HG02642 (cell line): Measurements from ENCODE around the gene PRKCZ.

Source experiments
- ATAC-seq: cut with Tn5 transposase; IDR thresholded peaks from one replicate; pipeline ENCODE4 v1.9.1; 2021; ENCODE audit warnings: mild to moderate bottlenecking; ENCODE audit not compliant: unreplicated experiment, poor library complexity

Gene PRKCZ

GRCh38 chr1:2024451-2024850 is 25.8 kb upstream of the PRKCZ start:
- no peak for ATAC-seq

DNA sequence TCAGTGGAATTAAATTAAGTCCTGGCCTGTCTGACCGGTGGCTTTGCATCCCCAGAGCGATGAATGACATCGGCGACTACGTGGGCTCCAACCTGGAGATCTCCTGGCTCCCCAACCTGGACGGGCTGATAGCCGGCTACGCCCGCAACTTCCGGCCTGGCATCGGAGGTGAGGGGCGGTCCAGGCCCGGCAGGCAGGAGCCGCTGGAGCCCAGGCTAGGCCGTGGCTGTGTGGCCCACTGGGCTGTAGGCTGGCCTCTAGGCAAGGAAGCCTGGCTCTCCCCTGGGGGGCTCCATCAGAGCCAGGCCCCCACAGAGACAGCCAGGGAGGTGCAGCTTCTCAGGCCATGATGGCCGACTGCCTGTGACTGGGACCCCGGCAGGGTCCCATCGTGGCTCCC is 25.3 kb upstream of the PRKCZ start:
- no peak for ATAC-seq

GRCh38 chr1:2025491-2025981 is 24.7 kb upstream of the PRKCZ start:
- ATAC-seq: no peak

DNA sequence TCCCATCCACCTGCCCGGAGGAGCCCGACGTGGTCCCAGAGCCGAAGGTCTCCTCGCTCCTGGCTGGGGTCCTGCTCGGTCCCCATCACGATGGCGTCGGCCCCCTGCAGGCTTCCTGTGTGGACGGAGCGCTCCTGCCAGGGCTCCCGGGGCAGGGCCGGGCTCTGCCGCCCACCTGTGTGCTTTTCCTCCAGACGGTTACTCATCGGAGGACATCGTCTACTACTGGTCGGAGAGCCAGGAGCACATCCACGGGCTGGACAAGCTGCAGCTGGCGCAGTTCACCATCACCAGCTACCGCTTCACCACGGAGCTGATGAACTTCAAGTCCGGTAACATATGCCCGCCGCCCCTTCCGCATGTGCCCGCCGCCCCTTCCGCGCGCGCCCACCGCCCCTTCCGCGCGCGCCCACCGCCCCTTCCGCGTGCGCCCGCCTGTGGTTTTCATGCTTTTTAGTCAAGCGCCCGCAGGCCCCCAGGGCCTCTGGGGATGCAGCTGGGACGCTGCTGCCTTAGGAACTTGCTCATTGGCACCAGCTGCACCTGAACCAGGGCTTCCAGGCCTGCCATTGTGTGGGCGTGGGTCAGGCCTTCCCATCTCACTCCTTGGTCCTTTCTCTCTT is 22.1 kb upstream of the PRKCZ start:
- no peak for ATAC-seq

- ATAC-seq: no peak
These were observed 21.2 kb upstream of the PRKCZ start for GRCh38 chr1:2028870-2029560.

GRCh38 chr1:2029561-2029960 is 20.6 kb upstream of the PRKCZ start:
- ATAC-seq: no peak

GRCh38 chr1:2030076-2030871 is 19.9 kb upstream of the PRKCZ start:
- no peak for ATAC-seq

DNA sequence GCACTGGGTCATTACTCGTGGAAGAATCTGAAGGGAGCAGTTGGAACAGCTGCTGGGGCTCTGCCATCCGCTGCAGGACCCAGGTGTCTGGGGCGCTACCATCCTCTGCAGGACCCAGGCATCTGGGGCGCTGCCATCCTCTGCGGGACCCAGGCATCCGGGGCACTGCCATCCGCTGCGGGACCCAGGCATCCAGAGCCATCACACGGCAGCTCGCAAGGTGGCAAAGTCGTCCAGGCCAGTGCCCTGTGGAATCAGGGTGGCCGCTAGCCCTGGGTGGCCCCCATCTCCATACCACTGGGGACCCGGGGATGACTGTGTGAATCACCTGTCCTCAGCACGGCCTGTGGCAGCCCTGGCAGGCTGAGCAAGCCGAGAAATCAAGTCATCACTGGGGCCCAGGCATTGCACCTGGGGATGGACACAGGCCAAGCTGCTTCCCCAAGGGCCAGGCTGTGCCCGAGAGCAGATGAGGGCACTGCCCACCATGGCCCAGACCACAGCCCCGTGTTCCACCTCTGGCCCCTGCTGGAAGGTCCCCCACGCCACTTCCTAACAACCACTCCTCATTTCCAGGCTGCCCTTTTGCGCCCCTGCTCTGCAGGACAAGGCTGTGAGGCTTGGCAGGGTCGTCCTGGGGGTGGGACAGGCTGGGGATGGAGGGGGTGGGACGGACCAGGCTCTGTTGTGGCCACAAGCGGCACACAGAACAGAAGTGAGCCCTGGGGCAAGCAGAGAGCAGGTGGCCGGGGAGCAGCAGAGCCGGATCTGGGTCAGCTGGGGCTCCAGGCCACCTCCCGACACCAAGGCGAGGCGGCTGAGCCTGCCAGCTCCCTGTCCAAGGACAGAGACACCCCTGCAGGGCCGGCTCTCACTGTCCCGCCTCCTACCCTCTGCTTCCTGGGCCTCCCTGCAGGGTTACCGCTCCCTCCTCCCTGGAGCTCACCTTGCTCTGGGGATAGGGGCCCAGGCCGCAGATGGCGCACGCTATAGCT is 18.4 kb upstream of the PRKCZ start:
- ATAC-seq: no peak

DNA sequence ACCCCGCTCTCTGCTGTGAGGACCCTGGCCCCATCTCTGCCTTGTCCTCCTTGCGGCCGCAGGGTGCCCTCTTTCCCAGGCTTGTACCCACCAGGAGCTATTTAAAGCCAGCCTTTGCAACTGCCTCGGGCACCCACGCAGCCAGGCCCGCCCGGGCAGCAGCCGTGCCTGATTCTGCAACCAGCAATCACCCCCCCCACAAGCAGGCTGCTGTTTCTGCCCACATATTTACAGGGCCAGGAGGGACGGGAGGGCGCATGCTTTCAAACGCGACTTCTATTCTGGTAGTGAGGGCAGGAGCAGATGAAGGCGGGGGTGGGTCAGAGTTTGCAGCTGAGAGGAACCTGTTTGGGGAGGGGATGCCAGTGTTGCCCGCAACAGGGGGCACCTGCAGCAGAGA is 17.5 kb upstream of the PRKCZ start:
- no peak for ATAC-seq

- ATAC-seq: no peak
These were observed 17.0 kb upstream of the PRKCZ start for GRCh38 chr1:2033165-2033564.

- ATAC-seq: no peak
These were observed 13.9 kb upstream of the PRKCZ start for GRCh38 chr1:2036287-2036686.

- no peak for ATAC-seq
These were observed 12.8 kb upstream of the PRKCZ start for GRCh38 chr1:2037314-2037979.

DNA sequence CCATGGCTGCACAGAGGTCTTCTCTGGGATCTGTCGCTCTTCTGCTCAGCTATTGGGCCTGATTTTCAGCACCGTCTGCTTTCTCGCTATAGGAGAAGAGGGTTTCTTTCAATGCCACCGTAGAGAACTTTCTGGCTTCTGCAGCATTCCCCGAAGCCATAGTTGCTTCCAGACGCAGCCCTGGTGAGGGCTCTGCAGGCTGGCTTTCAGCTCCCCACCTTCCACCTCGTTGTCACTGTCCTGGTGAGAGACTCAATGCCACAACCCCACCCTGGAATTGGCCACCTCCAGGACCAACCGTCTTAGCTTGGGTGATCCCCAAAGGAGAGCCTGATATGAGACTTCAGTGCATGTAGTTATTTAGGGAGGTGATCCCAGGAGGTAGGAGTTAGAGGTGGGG is 12.0 kb upstream of the PRKCZ start:
- no peak for ATAC-seq

DNA sequence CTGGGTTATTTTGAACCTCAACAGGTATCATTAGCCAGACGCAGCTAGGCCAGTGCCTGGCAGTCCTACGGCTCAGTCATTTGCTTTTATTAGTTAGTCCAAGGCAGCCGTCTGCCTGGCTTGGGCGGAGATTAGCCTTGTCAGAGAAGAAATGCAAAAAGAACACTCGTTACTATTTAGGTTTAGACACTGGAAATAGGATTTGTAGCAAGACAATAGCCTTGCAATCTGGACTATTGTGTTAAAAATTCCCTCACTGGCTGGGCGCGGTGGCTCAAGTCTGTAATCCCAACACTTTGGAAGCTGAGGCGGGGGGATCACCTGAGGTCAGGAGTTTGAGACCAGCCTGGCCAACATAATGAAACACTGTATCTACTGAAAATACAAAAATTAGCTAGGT is 11.0 kb upstream of the PRKCZ start:
- no peak for ATAC-seq

- no peak for ATAC-seq
These were observed 8.9 kb upstream of the PRKCZ start for GRCh38 chr1:2041305-2041704.

DNA sequence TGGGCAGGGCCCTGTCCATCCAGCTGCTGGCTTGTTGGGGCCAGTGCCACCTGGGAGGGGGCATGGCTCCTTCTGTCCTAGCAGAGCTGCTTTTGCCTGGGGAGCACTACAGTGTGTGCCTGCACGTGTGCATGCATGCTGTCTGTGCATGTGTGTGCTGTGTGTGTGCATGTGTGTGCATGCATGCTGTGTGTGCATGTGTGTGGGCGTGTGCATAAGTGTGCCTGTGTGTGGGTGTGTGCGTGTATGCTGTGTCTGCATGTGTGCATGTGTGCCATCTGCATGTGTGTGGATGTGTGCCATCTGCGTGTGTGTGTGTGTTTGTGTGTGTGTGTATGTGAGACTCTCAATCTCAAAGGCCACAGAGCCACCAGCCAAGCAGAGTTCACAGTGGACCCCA is 8.3 kb upstream of the PRKCZ start:
- ATAC-seq: no peak

DNA sequence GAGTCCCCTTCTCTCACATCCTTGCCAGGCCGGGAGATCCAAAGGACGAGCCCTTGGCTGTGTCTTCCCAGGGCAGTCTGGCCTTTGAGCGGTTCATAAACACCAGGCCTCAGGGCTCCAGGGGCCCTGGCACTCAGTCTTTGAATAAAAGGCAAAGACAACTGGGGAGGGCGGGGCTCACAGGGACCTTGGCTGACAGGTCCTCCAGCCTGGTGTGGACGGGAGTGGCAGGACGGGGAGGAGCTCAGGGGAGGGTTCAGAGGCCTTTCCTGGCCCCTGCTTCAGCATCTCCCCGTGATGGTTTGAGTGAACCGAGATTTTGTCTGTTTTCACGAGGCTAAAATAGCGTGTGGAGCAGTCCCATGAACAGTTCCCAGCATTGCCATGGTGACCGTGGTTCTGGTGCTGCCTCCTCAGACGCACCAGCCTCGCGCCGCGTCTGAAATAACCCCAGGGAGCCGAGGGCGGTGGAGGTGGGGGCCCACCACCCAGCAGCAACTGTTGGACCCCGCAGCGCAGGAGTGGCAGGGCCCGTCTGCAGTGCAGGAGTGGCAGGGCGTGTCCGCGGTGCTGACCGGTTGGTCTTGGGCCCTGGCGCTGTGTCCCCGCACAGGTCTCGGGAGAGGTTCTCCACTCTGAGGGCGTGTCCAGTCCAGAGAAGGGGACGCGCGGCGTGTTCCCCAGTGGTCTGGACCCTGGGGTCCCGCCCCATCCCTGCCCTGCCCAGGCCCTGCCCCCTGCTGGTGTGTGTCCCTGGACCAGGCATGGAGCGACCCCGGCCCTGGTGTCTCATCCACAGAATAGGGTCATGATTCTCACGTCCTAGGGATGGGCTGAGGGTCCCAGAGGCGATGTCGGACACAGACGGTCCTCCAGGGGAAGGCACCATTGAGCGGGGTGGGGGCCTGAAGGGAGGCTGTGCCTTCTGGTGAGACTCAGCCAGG is 7.1 kb upstream of the PRKCZ start:
- ATAC-seq: no peak

- no peak for ATAC-seq
These were observed 6.3 kb upstream of the PRKCZ start for GRCh38 chr1:2043886-2044285.
